Measurements from ENCODE around the gene PHF12. TPM values are rescaled to one million over a fixed set of nuclear protein-coding genes. Genes with fewer than 3 reads are reported as not detected.

PHF12 gene
- total and polyA plus RNA-seq, 2 of the 13 experiments (the other 11 are each of a cell fraction or from before 2014, with no cell fraction given), result 9.8 to 17.1 TPM

GRCh38 chr17:28901866-28902818 is 49.2 kb downstream of the PHF12 start (continued):
- TF ChIP-seq HOXA9 (CRISPR knock-in tag; IDR thresholded peaks at IDR 0.05; ENCODE audit: borderline replicate concordance) (no peak), ATF4 (CRISPR knock-in tag; IDR thresholded peaks at IDR 0.05) (no peak), ZNF407 (CRISPR knock-in tag; IDR thresholded peaks at IDR 0.05; ENCODE audit: not compliant biosample characterization) (no peak), ZBTB39 (CRISPR knock-in tag; IDR thresholded peaks at IDR 0.05) (no peak), ZNF646 (CRISPR knock-in tag; IDR thresholded peaks at IDR 0.05) (no peak), ZSCAN25 (CRISPR knock-in tag; IDR thresholded peaks at IDR 0.05) (no peak), ZNF83 (CRISPR knock-in tag; IDR thresholded peaks at IDR 0.05; ENCODE audit: borderline replicate concordance) (no peak), SRY (CRISPR knock-in tag; IDR thresholded peaks at IDR 0.05) (no peak; the same call in 1 of the 2 replicates)
